Measurements from ENCODE around the gene TEX51.

The TEX51 gene

GRCh38 chr2:126936219-126936723, 37.6 kb downstream of the TEX51 start:
- no peaks in the 10 kb centered on the region for H3K9me3 Mint-ChIP-seq (ENCODE audit: low read depth)
- H3K36me3 Mint-ChIP-seq: no peaks in the 10 kb centered on the region
- no peaks in the 10 kb centered on the region for H3K4me1 Mint-ChIP-seq (ENCODE audit: low read depth)
- no peak overlapping the region for H3K4me3 Mint-ChIP-seq
- peaks cover 9% of the 10 kb centered on the region for H3K27me3 Mint-ChIP-seq
- no peak overlapping the region for H3K27ac Mint-ChIP-seq

- H3K4me3 Mint-ChIP-seq: no peak overlapping the region
These were observed 41.6 kb downstream of the TEX51 start for GRCh38 chr2:126940331-126940730.

GRCh38 chr2:126942427-126943203, 43.9 kb downstream of the TEX51 start:
- no peak overlapping the region for H3K4me3 Mint-ChIP-seq
- H3K9me3 Mint-ChIP-seq (ENCODE audit: low read depth): peaks cover 7% of the 10 kb centered on the region
- H3K4me1 Mint-ChIP-seq (ENCODE audit: low read depth): no peaks in the 10 kb centered on the region
- H3K36me3 Mint-ChIP-seq: peaks cover 2% of the 10 kb centered on the region
- H3K27me3 Mint-ChIP-seq: peaks cover 7% of the 10 kb centered on the region
- no peak overlapping the region for H3K27ac Mint-ChIP-seq

More at GRCh38 chr2:126940331-126940730, 41.6 kb downstream of the TEX51 start:
- H3K27ac Mint-ChIP-seq: no peak overlapping the region
- H3K4me1 Mint-ChIP-seq (ENCODE audit: low read depth): no peaks in the 10 kb centered on the region
- peaks cover 13% of the 10 kb centered on the region for H3K27me3 Mint-ChIP-seq
- peaks cover 7% of the 10 kb centered on the region for H3K9me3 Mint-ChIP-seq (ENCODE audit: low read depth)
- H3K36me3 Mint-ChIP-seq: peaks cover 2% of the 10 kb centered on the region

- H3K27ac Mint-ChIP-seq: no peak overlapping the region
- peaks cover 2% of the 10 kb centered on the region for H3K36me3 Mint-ChIP-seq
- H3K27me3 Mint-ChIP-seq: peaks cover 3% of the 10 kb centered on the region
- peaks cover 7% of the 10 kb centered on the region for H3K9me3 Mint-ChIP-seq (ENCODE audit: low read depth)
- no peaks in the 10 kb centered on the region for H3K4me1 Mint-ChIP-seq (ENCODE audit: low read depth)
- H3K4me3 Mint-ChIP-seq: no peak overlapping the region
These were observed 45.1 kb downstream of the TEX51 start for GRCh38 chr2:126943612-126944348.

GRCh38 chr2:126945118-126945517, 46.4 kb downstream of the TEX51 start:
- H3K36me3 Mint-ChIP-seq: peaks cover 2% of the 10 kb centered on the region
- peaks cover 3% of the 10 kb centered on the region for H3K27me3 Mint-ChIP-seq
- H3K4me3 Mint-ChIP-seq: no peak overlapping the region
- no peak overlapping the region for H3K27ac Mint-ChIP-seq
- no peaks in the 10 kb centered on the region for H3K4me1 Mint-ChIP-seq (ENCODE audit: low read depth)
- H3K9me3 Mint-ChIP-seq (ENCODE audit: low read depth): peaks cover 7% of the 10 kb centered on the region

- Mint-ChIP-seq H3K4me1 (ENCODE audit: low read depth) (no peaks in the 10 kb centered on the region), H3K27ac (no peak overlapping the region), H3K27me3 (peaks cover 3% of the 10 kb centered on the region), H3K36me3 (peaks cover 2% of the 10 kb centered on the region), H3K9me3 (ENCODE audit: low read depth) (peaks cover 7% of the 10 kb centered on the region), H3K4me3 (no peak overlapping the region)
These were observed 47.8 kb downstream of the TEX51 start for GRCh38 chr2:126946318-126947102.

- H3K27ac Mint-ChIP-seq: no peak overlapping the region
- peaks cover 7% of the 10 kb centered on the region for H3K9me3 Mint-ChIP-seq (ENCODE audit: low read depth)
- peaks cover 3% of the 10 kb centered on the region for H3K27me3 Mint-ChIP-seq
- peaks cover 2% of the 10 kb centered on the region for H3K36me3 Mint-ChIP-seq
- no peaks in the 10 kb centered on the region for H3K4me1 Mint-ChIP-seq (ENCODE audit: low read depth)
- no peak overlapping the region for H3K4me3 Mint-ChIP-seq
These were observed 48.4 kb downstream of the TEX51 start for GRCh38 chr2:126947103-126947429.

- no peak overlapping the region for H3K27ac Mint-ChIP-seq
- no peaks in the 10 kb centered on the region for H3K36me3 Mint-ChIP-seq
- no peaks in the 10 kb centered on the region for H3K4me1 Mint-ChIP-seq (ENCODE audit: low read depth)
- H3K4me3 Mint-ChIP-seq: no peak overlapping the region
- H3K9me3 Mint-ChIP-seq (ENCODE audit: low read depth): no peaks in the 10 kb centered on the region
- H3K27me3 Mint-ChIP-seq: peaks cover 2% of the 10 kb centered on the region
These were observed 51.1 kb downstream of the TEX51 start for GRCh38 chr2:126949775-126950174.

- no peak overlapping the region for H3K4me3 Mint-ChIP-seq
- H3K9me3 Mint-ChIP-seq (ENCODE audit: low read depth): no peaks in the 10 kb centered on the region
- no peak overlapping the region for H3K27ac Mint-ChIP-seq
- H3K36me3 Mint-ChIP-seq: no peaks in the 10 kb centered on the region
- H3K27me3 Mint-ChIP-seq: peaks cover 2% of the 10 kb centered on the region
- no peaks in the 10 kb centered on the region for H3K4me1 Mint-ChIP-seq (ENCODE audit: low read depth)
These were observed 51.8 kb downstream of the TEX51 start for GRCh38 chr2:126950504-126950903.
